Left forelimb (tissue), 1 donor: ENCODE results near the gene MMS22L.
"Not testable (repeated sequence)": the region's sequence is repeated elsewhere in the genome, so short reads cannot be mapped to it uniquely, and the experiment has no call there.

Source experiments
- DNase-seq: peaks from one replicate; pipeline ENCODE4 v3.0.0-alpha.2; 2018; ENCODE audit warnings: low spot score

Gene MMS22L

DNA sequence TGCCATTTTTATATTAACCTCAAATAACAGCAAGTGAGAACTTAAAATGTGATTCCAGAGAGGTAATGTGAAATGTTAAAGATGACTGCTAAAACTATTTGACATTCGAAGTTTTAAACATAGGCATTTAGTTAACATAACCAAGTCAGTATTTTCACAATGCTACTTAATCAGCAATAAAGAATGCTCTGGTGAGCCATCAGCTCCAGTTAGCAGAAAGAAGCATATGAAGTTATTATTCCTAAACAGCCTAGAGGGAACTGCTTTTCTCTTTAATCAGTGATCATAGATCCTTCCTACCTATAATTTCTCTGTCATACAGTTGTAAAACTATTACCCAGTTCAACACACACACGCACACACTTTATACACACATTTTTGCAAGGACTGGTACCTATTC is 60.1 kb downstream of the MMS22L start:
- no peak for DNase-seq

GRCh38 chr6:97218912-97219311 is 64.1 kb downstream of the MMS22L start:
- no peak for DNase-seq

DNA sequence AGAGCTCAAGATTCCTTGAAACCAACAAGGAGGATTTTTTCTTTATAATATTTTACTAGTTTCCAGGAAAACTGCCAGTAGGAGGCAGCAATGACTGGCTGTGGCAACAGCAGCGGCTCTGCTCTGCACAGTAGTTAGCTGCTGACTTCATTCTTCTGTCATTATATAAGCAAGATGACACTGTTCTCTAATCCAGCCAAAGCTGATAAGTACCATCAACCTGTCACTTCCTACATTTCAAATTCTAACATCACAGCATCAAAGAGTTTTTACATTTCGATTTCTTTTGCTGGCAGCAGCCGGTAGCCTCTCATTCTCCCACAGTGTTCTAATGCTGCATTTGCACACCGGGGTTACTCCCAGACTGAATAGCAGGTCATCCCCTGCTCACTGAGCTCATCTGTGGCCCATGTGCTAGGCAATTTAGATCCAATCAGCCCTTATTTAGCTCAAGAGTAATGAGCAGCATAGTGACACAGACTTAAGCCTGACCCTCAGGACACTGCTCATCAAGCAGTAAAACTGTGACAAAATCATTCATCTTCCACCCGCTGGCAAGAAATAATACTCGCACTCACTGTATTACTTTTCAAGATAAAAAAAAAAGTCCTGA is 67.8 kb downstream of the MMS22L start:
- no peak for DNase-seq

DNA sequence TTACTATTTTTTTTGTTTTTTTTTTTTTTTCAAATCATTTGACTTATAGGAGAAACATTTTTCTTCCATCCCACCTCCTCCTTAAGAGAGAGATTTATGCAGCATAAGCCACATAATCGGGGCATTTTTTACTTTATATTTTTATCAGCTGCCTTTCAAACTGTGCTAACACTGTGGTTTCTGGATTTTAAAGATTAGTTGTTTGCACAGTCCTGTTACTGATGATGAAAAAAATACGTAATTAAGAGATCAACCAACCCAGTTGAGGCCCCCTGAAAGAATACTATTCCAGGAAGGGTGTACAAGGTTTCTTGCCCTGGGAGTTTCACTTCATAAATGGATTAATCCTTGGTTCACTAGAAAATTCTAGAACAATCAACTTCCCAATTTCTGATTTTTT is 68.3 kb downstream of the MMS22L start:
- no peak for DNase-seq

GRCh38 chr6:97207383-97207782 is 75.6 kb downstream of the MMS22L start:
- no peak for DNase-seq

DNA sequence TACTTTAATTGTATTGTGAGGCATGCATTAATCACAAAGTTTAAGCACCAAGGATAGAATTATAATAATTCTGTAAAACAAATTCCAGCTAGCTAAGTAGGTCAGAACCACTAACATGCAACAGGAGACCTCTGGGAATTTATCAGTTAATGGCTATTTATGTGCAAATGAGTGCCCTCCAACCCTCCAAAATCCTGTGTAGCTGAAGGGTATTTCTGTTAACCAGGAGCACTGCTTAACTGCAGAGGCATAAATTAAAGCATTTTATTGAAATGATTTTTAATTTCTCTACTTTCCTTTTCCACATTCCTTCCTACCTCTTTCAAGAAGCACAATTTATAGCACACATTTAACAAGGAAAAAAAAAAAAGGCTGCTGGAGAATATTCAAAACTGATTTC is 77.0 kb downstream of the MMS22L start:
- no peak for DNase-seq

DNA sequence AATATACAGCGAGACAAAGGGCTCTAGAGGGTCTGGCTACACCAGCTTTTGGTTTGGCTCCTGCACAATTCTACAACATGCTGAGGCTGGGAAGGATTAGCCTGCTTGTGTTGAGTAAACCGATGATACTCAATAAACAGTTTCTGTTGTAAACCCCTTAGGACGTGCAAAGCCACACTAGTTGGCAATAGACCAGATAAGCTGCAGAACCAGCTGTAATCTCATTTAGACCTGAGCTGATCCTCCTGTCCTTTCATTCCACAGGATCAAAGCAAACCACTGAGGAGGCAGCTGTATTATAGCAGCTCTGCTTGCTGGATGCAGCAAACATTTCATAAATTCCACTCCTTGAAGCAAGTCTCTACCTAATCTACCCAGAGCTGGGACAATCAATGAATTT is 79.7 kb downstream of the MMS22L start:
- no peak for DNase-seq

DNA sequence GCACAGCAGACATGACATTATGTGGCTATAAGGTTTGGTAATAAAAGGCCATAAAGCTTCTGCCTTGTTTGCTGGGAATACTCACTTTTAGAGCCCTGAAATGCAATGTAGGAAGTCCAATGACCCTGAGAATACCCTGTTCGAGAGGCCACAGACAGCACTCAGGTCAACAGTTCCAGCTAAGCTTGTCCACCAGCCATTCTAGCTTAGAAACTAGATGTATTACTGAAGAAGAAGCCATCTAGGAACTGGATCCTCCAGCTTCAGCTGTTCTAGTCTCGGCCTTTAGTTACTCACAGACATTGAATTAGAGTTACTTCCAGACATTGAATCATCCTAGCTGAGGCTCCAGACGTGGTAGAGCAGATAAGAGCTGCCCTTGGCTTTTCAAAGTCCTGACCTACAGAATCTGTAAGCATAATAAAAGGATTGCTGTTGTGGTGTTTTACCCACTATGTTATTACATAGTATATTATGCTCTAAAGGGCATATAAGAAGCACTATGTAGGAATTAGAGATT is 84.9 kb downstream of the MMS22L start:
- DNase-seq: no peak

DNA sequence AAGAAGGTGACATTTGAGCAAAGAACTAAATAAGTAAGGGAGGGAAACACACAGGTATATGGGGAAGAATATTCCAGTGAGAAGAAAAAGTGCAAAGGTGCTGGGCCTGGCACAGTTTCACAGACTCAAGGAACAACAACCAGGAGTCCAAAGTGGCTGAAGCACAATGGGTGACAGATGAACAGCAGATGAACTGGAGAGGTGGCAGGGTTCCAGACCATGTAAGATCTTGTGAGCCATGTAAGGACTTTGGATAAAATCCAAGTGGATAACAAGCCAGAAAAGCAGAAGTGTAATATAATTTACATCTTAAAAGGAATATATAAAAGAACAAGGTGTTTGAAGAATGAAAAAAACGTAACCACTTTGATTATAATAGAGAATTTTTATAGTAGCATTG is 87.9 kb downstream of the MMS22L start:
- no peak for DNase-seq

DNA sequence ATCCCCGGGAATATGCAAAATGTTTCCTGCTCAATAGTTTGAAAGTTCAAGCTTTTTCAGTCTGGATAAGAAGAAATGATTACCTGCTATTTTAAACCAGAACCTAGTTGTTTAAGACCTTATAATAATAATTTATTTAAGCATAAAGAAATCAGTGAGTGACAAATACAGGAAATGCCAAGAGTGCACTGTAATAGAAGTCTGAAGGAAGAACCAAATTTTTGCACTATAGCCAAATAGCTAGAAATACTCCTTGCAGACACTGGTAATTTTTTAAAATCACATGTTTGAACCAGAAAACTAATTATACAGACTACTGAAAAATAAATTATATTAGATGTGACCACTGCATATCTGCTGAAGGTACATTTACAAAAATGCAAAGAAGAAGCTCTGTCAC is 93.2 kb downstream of the MMS22L start:
- no peak for DNase-seq

GRCh38 chr6:97187951-97188350 is 95.1 kb downstream of the MMS22L start:
- DNase-seq: no peak

DNA sequence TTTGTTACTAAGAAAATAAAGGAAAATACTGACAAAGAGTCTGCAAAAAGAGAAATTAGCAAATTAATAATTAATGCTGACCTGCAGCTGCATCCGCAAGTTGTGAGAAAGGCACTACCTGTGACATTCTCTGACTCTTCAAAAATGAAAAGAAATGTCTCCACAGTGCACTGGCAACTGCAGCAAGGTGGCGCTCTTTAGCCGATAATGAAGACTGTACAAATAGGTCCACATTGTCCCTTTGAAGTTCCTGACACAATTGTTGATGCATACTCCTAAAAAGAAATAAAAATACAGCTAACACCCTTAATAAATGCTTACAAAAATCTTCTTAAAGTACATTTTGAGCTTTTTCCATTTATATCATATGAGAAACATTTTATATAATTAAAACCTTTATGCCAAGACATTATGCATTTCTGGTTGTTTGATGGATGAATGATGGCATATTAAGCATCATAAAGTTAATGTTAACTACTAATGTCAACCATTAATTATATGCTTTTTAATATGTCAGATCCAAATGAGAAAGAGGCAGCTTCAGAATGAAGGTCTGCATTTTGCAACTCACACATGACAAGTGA is 96.5 kb downstream of the MMS22L start:
- peak; percentile 66 for DNase-seq

GRCh38 chr6:97177905-97178304 is 105.1 kb downstream of the MMS22L start:
- DNase-seq: no peak

DNA sequence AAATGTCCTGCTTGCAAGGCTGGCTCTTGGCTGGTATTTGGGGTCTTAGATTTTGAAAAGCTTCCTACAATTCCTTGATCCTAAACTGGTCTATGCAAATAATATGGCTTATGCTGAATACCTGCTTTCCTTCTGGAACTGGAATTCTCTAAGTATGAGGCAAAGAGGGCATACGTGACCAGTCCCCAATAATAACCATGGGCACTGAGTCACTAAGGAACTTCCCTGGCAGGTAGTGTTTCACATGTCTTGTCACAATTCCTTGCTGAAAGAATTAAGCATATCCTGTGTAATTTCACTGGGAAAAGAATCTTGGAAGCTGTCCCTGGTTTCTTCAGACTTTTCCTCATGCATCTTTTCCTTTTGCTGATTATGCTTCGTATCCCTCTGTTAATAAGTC is 106.5 kb downstream of the MMS22L start:
- DNase-seq: no peak

DNA sequence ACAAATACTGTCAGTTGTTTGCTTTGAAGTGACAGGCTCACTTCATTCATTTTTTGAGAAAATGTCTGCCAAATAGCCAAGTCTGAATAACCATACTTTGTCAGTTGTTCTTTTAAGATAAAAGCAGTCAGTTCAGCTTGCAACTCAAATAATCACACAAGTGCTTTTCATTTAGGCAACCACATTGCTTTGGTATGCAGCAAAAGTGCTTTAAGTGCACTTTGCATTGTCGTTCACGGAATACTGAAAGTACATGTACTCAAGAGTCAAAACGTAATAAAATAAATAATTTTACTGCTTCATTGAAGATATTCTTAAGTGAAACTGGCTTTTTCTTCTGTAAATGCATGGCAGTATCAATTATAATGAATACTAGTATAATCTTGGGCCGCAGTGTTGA is 107.2 kb downstream of the MMS22L start:
- DNase-seq: no peak

DNA sequence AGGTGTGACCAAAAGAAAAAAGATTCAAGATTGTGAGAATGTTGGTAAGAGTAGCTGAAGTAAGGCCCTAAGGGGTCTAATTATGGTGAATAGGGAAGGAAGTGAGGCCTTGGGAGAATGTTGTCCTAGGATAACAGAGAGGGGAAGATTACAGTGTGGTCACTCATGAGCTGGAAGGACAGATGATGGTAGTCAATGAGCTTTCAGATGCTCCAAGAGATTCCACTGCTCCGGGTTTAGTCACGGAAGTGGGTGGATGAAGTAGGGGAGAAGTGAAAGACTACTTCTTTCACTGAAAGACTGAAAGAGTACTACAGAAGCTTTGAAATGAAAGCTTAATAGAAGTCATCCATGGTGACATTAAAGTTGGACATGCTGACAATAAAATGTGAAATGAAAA is 108.5 kb downstream of the MMS22L start:
- no peak for DNase-seq

- DNase-seq: no peak
Observed at GRCh38 chr6:97160280-97160679, 122.7 kb downstream of the MMS22L start.

DNA sequence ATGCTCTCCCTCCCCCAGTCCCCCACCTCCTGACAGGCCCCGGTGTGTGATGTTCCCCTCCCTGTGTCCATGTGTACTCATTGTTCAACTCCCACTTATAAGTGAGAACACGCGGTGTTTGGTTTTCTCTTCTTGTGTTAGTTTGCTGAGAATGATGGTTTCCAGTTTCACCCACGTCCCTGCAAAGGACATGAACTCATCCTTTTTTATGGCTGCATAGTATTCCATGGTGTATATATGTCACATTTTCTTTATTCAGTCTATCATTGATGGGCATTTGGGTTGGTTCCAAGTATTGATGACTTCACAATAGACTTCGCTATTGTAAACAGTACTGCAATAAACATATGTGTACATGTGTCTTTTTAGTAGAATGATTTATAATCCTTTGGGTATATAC is 127.6 kb downstream of the MMS22L start:
- DNase-seq: not testable (repeated sequence)

GRCh38 chr6:97154015-97154414 is 129.0 kb downstream of the MMS22L start:
- no peak for DNase-seq

- no peak for DNase-seq
Observed at GRCh38 chr6:97151601-97152000, 131.4 kb downstream of the MMS22L start.

DNA sequence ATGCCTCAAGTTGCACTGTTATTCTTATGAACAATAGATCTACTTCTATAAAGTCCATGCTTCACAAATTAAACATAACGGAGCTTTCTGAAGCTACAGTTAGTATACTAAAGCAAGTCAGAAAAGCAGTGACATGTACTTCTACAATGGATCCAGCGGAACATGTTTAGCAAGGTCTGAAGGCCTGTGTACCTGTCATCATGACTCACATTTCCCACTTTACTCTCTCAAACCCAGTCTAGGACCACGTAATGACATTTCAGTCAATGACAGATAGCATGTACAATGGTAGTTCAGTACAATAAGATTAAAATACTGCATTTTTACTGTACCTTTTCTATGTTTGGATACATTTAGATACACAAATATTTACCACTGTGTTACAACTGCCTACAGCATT is 132.1 kb downstream of the MMS22L start:
- DNase-seq: no peak

DNA sequence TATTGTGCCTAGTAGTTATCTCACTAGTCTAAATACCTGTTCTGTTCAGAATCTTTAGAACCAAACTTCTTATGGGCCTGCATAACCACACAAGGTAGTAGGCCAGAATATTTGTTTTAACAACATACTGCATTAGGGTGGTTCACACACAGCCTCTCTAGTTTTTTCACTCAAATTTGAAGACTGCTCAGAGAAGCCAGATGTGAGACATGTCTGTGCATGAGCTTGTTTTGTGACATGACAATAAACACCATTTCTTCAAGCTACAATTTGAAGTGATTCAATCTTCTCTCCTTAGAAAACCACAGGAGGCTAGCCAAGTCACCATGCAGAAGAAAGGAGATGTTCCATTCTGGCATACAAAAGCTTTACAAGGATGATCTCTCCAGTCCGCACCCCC is 135.6 kb downstream of the MMS22L start:
- no peak for DNase-seq

GRCh38 chr6:97145691-97146090 is 137.3 kb downstream of the MMS22L start:
- no peak for DNase-seq

GRCh38 chr6:97141756-97142155 is 141.3 kb downstream of the MMS22L start:
- DNase-seq: no peak
